Measurements from ENCODE around the gene DACH1.

The DACH1 gene

GRCh38 chr13:71632721-71633120 is 234.3 kb downstream of the DACH1 start:
- H3K4me3 ChIP-seq (replicated peaks in 1 of 2; ENCODE audit: low read depth in 2 of 2, low read length in 2 of 2): no peak overlapping the region
- TF ChIP-seq CTCF (IDR thresholded peaks at IDR 0.05; ENCODE audit: low read depth, low read length): no peak
- DNase-seq (ENCODE audit: low read depth in 2 of 2): peak in 1 of 2 donors; percentile 40

GRCh38 chr13:71632206-71632605 is 234.8 kb downstream of the DACH1 start:
- no peak overlapping the region for H3K4me3 ChIP-seq (replicated peaks in 1 of 2; ENCODE audit: low read depth in 2 of 2, low read length in 2 of 2)
- TF ChIP-seq CTCF (IDR thresholded peaks at IDR 0.05; ENCODE audit: low read depth, low read length): no peak
- DNase-seq (ENCODE audit: low read depth in 2 of 2): no peak

- no peak for TF ChIP-seq CTCF (IDR thresholded peaks at IDR 0.05; ENCODE audit: low read depth, low read length)
- H3K4me3 ChIP-seq (replicated peaks in 1 of 2; ENCODE audit: low read depth in 2 of 2, low read length in 2 of 2): no peak overlapping the region
- DNase-seq (ENCODE audit: low read depth in 2 of 2): no peak
Measured at GRCh38 chr13:71629167-71629566, 237.8 kb downstream of the DACH1 start.

- H3K4me3 ChIP-seq (replicated peaks in 1 of 2; ENCODE audit: low read depth in 2 of 2, low read length in 2 of 2): no peak overlapping the region
- DNase-seq (ENCODE audit: low read depth in 2 of 2): no peak
- TF ChIP-seq CTCF (IDR thresholded peaks at IDR 0.05; ENCODE audit: low read depth, low read length): no peak
Measured at GRCh38 chr13:71626421-71627117, 240.4 kb downstream of the DACH1 start.

- DNase-seq (ENCODE audit: low read depth in 2 of 2): peak; percentile 49 to 68
- no peak for TF ChIP-seq CTCF (IDR thresholded peaks at IDR 0.05; ENCODE audit: low read depth, low read length)
- H3K4me3 ChIP-seq (replicated peaks in 1 of 2; ENCODE audit: low read depth in 2 of 2, low read length in 2 of 2): no peak overlapping the region
Measured at GRCh38 chr13:71625694-71626093, 241.3 kb downstream of the DACH1 start.

- no peak overlapping the region for H3K4me3 ChIP-seq (replicated peaks in 1 of 2; ENCODE audit: low read depth in 2 of 2, low read length in 2 of 2)
- TF ChIP-seq CTCF (IDR thresholded peaks at IDR 0.05; ENCODE audit: low read depth, low read length): no peak
- no peak for DNase-seq (ENCODE audit: low read depth in 2 of 2)
Measured at GRCh38 chr13:71624653-71625600, 242.1 kb downstream of the DACH1 start.
